H1 (cell line): ENCODE measurements around the gene KBTBD3. TPM values are rescaled to one million over a fixed set of nuclear protein-coding genes. Genes with fewer than 3 reads are reported as not detected.

Experiments used
- CTCF ChIA-PET: fragments of 300-600 bp; sonication (Branson Sonifier 250); formaldehyde crosslinking; loops from one replicate; lab custom pipeline; 2021; ENCODE audit not compliant: partially characterized antibody; lab: Charles Lee
- POLR2A ChIA-PET: fragments of 300-600 bp; sonication (Branson Sonifier 250); formaldehyde crosslinking; loops from one replicate; lab custom pipeline; 2021; ENCODE audit warnings: inconsistent platforms; ENCODE audit not compliant: partially characterized antibody; lab: Charles Lee
- DNase-seq, 2 experiments: peaks; one replicate each; pipeline versions ENCODE4 v3.0.0 to v3.0.0-alpha.2; 2010 to 2022; ENCODE audit warnings: low spot score in 2 of 2, low read depth in 1 of 2, mixed read lengths in 1 of 2
- FAIRE-seq: peaks from 2 replicates; lab custom pipeline; 2011; peaks lifted over from hg19 to GRCh38; lab: Jason Lieb, UNC
- H2AFZ ChIP-seq: 2 replicates; pipeline ENCODE4 v1.8.1; 2012; ENCODE audit warnings: low read length, inconsistent platforms
- H2AK5ac ChIP-seq: 2 replicates; pipeline ENCODE4 v1.6.1; 2013; ENCODE audit warnings: low read depth, low read length
- H2BK120ac ChIP-seq: replicated peaks from 2 replicates; pipeline ENCODE3; 2013; ENCODE audit warnings: low read depth, low read length, inconsistent platforms
- H2BK12ac ChIP-seq: 2 replicates; pipeline ENCODE4 v1.6.1; 2013; ENCODE audit warnings: low read depth, low read length
- H2BK15ac ChIP-seq: 2 replicates; pipeline ENCODE4 v1.6.1; 2013; ENCODE audit warnings: low read length
- H2BK20ac ChIP-seq: 2 replicates; pipeline ENCODE4 v1.6.1; 2013; ENCODE audit warnings: low read length
- H2BK5ac ChIP-seq: 2 replicates; pipeline ENCODE4 v1.6.1; 2013; ENCODE audit warnings: low read depth, low read length
- H3K14ac ChIP-seq: 2 replicates; pipeline ENCODE4 v1.6.1; 2013; ENCODE audit warnings: inconsistent platforms; ENCODE audit not compliant: insufficient read length
- H3K18ac ChIP-seq: 2 replicates; pipeline ENCODE4 v1.6.1; 2013; ENCODE audit warnings: low read length; ENCODE audit errors: extremely low read depth
- H3K23ac ChIP-seq: 2 replicates; pipeline ENCODE4 v1.6.1; 2013; ENCODE audit warnings: inconsistent platforms; ENCODE audit not compliant: insufficient read length
- H3K23me2 ChIP-seq: 2 replicates; pipeline ENCODE4 v1.6.1; 2013; ENCODE audit warnings: low read depth, low read length
- H3K27ac ChIP-seq: 2 replicates; pipeline ENCODE4 v1.6.1; 2011; ENCODE audit warnings: low read depth, low read length, inconsistent platforms
- H3K27me3 ChIP-seq, 4 experiments: replicated peaks in 1 of 4; 1 replicate in 1 of 4; 2 replicates in 3 of 4; pipeline versions ENCODE4 v1.6.1 to v1.8.1; 2011 to 2013; ENCODE audit warnings: low read length in 3 of 4, mild to moderate bottlenecking in 3 of 4, inconsistent platforms in 2 of 4, mixed read lengths in 2 of 4, moderate library complexity in 1 of 4; ENCODE audit not compliant: control insufficient read depth in 3 of 4, insufficient read depth in 3 of 4; ENCODE audit errors: extremely low read depth in 1 of 4
- H3K36me3 ChIP-seq, 4 experiments: 2 replicates each; pipeline versions ENCODE4 v1.6.1 to v1.8.1; 2011 to 2013; ENCODE audit warnings: mild to moderate bottlenecking in 4 of 4, low read length in 3 of 4, moderate library complexity in 2 of 4, control low read depth in 1 of 4, inconsistent platforms in 1 of 4; ENCODE audit not compliant: insufficient read depth in 4 of 4, control insufficient read depth in 2 of 4
- H3K4ac ChIP-seq: replicated peaks from 2 replicates; pipeline ENCODE3; 2013; ENCODE audit warnings: low read length, low read depth, mixed read lengths, inconsistent platforms; ENCODE audit not compliant: insufficient read length
- H3K4me1 ChIP-seq, 4 experiments: replicated peaks in 1 of 4; 1 replicate in 1 of 4; 2 replicates in 3 of 4; pipeline versions ENCODE4 v1.6.1 to v1.8.1; 2011 to 2013; ENCODE audit warnings: low read length in 3 of 4, inconsistent platforms in 2 of 4, mixed read lengths in 1 of 4; ENCODE audit not compliant: insufficient read depth in 4 of 4, control insufficient read depth in 3 of 4
- H3K4me2 ChIP-seq, 2 experiments: 2 replicates each; pipeline versions ENCODE4 v1.6.1 to v1.8.1; 2011 to 2013; ENCODE audit warnings: low read depth in 2 of 2, low read length in 2 of 2, control low read depth in 1 of 2, inconsistent platforms in 1 of 2, mild to moderate bottlenecking in 1 of 2; ENCODE audit not compliant: insufficient read depth in 1 of 2
- H3K4me3 ChIP-seq, 4 experiments: fragments of 200-600, 300-600 bp in 1 of 4; sonication (generic), shearing (Covaris generic), sonication (Bioruptor Twin) in 1 of 4; 2 replicates each; pipeline versions ENCODE4 v1.5.1 to v1.8.1; 2011 to 2016; ENCODE audit warnings: low read length in 4 of 4, low read depth in 3 of 4, control low read depth in 2 of 4, inconsistent platforms in 2 of 4, mild to moderate bottlenecking in 2 of 4, mixed read lengths in 1 of 4, moderate library complexity in 1 of 4; ENCODE audit not compliant: insufficient read depth in 2 of 4; ENCODE audit errors: extremely low read depth in 1 of 4
- H3K56ac ChIP-seq: replicated peaks from 2 replicates; pipeline ENCODE3; 2013; ENCODE audit warnings: low read depth, mild to moderate bottlenecking, mixed read lengths, low read length, inconsistent platforms; ENCODE audit not compliant: insufficient read length
- H3K79me1 ChIP-seq: 2 replicates; pipeline ENCODE4 v1.6.1; 2013; ENCODE audit warnings: low read depth, low read length, control low read depth
- H3K79me2 ChIP-seq, 2 experiments: 2 replicates each; pipeline versions ENCODE4 v1.6.1 to v1.8.1; 2012 to 2013; ENCODE audit warnings: low read length in 2 of 2, mild to moderate bottlenecking in 2 of 2, inconsistent platforms in 1 of 2; ENCODE audit not compliant: insufficient read depth in 2 of 2, control insufficient read depth in 1 of 2
- H3K9ac ChIP-seq, 4 experiments: replicated peaks in 1 of 4; 1 replicate in 1 of 4; 2 replicates in 3 of 4; pipeline versions ENCODE4 v1.6.1 to v1.8.1; 2011 to 2013; ENCODE audit warnings: low read depth in 3 of 4, low read length in 3 of 4, control low read depth in 2 of 4, mild to moderate bottlenecking in 2 of 4, moderate library complexity in 2 of 4, inconsistent platforms in 1 of 4; ENCODE audit errors: extremely low read depth in 1 of 4
- H3K9me3 ChIP-seq, 2 experiments: 2 replicates each; pipeline versions ENCODE4 v1.6.1 to v1.8.1; 2012 to 2013; ENCODE audit warnings: mild to moderate bottlenecking in 2 of 2, moderate library complexity in 2 of 2, control low read depth in 1 of 2, inconsistent platforms in 1 of 2, low read depth in 1 of 2, low read length in 1 of 2, mixed read lengths in 1 of 2; ENCODE audit not compliant: insufficient read depth in 2 of 2
- H4K20me1 ChIP-seq, 2 experiments: replicated peaks in 1 of 2; 2 replicates each; pipeline versions ENCODE3 to v1.8.1; 2011 to 2013; ENCODE audit warnings: inconsistent platforms in 2 of 2, low read length in 2 of 2, mild to moderate bottlenecking in 1 of 2; ENCODE audit not compliant: insufficient read depth in 2 of 2, control insufficient read depth in 1 of 2
- H4K5ac ChIP-seq: 2 replicates; pipeline ENCODE4 v1.6.1; 2013; ENCODE audit warnings: low read length, low read depth, mixed read lengths, inconsistent platforms; ENCODE audit not compliant: insufficient read length
- H4K8ac ChIP-seq: 2 replicates; pipeline ENCODE4 v1.8.0; 2013; ENCODE audit warnings: mild to moderate bottlenecking, moderate library complexity, low read length, inconsistent platforms; ENCODE audit not compliant: insufficient read depth; ENCODE audit errors: extremely low read depth
- H4K91ac ChIP-seq: replicated peaks from 2 replicates; pipeline ENCODE3; 2013; ENCODE audit warnings: low read length, mixed read lengths, inconsistent platforms; ENCODE audit not compliant: insufficient read length
- CBX5 ChIP-seq: fragments of 300-800, 300-1000 bp; sonication (generic); IDR thresholded peaks from 2 replicates; pipeline ENCODE4 v1.7.1; 2016; ENCODE audit warnings: antibody characterized with exemption, low read length, low read depth
- CBX8 ChIP-seq: fragments of 300-800, 300-1000 bp; sonication (generic); IDR thresholded peaks from 2 replicates; pipeline ENCODE4 v1.7.1; 2016; ENCODE audit warnings: low read depth, low read length, borderline replicate concordance
- CHD1 ChIP-seq: IDR thresholded peaks from 2 replicates; pipeline ENCODE4 v1.6.1; 2012; ENCODE audit warnings: low read depth, low read length, improper control_type of control experiment
- CREB1 ChIP-seq: IDR thresholded peaks from 2 replicates; pipeline ENCODE4 v1.6.1; 2012; ENCODE audit warnings: inconsistent platforms
- E2F6 ChIP-seq: IDR thresholded peaks from 2 replicates; pipeline ENCODE4 v1.6.1; 2012; ENCODE audit warnings: inconsistent platforms
- EP300 ChIP-seq, 2 experiments: IDR thresholded peaks; 1 replicate in 1 of 2; 2 replicates in 1 of 2; pipeline ENCODE4 v1.6.1; 2011 to 2012; ENCODE audit warnings: low read depth in 2 of 2, low read length in 2 of 2, mild to moderate bottlenecking in 2 of 2, borderline replicate concordance in 1 of 2, inconsistent platforms in 1 of 2, moderate library complexity in 1 of 2
- GABPA ChIP-seq: IDR thresholded peaks from 2 replicates; pipeline ENCODE4 v1.6.1; 2011; ENCODE audit warnings: mild to moderate bottlenecking, low read length, moderate library complexity, borderline replicate concordance; ENCODE audit not compliant: insufficient read depth
- GTF2F1 ChIP-seq: IDR thresholded peaks from 2 replicates; pipeline ENCODE4 v1.6.1; 2012; ENCODE audit warnings: low read depth, low read length, improper control_type of control experiment, borderline replicate concordance
- MAX ChIP-seq: IDR thresholded peaks from 2 replicates; pipeline ENCODE4 v1.6.1; 2012; ENCODE audit warnings: inconsistent platforms
- RNF2 ChIP-seq: fragments of 200-900, 300-1000 bp; sonication (generic); IDR thresholded peaks from 2 replicates; pipeline ENCODE4 v1.7.1; 2016; ENCODE audit warnings: borderline replicate concordance, low read depth, mild to moderate bottlenecking, antibody characterized with exemption, low read length; ENCODE audit not compliant: poor library complexity, severe bottlenecking; ENCODE audit errors: missing control alignments
- SUZ12 ChIP-seq: fragments of 200-600 bp; sonication (generic); IDR thresholded peaks from 2 replicates; pipeline ENCODE4 v1.6.1; 2012; ENCODE audit warnings: mild to moderate bottlenecking, inconsistent platforms, low read length, moderate library complexity, mixed read lengths
- TAF1 ChIP-seq: IDR thresholded peaks from 2 replicates; pipeline ENCODE4 v1.6.1; 2011; ENCODE audit warnings: mild to moderate bottlenecking, low read depth, low read length
- TCF12 ChIP-seq: IDR thresholded peaks from 2 replicates; pipeline ENCODE4 v1.6.1; 2011; ENCODE audit warnings: low read depth, mild to moderate bottlenecking, low read length
- YY1 ChIP-seq: IDR thresholded peaks from 2 replicates; pipeline ENCODE4 v1.6.1; 2011; ENCODE audit warnings: low read depth, mild to moderate bottlenecking, low read length
- WGBS, 2 experiments: shearing (Covaris generic) in 1 of 2; methylation state at CpG; one replicate each; pipeline versions ENCODE4 v1.1.6 to v1.1.7; 2013 to 2015; ENCODE audit warnings: low lambda C conversion rate in 2 of 2, mixed read lengths in 2 of 2, inconsistent platforms in 1 of 2, low coverage in 1 of 2, missing lambda C conversion rate in 1 of 2; ENCODE audit not compliant: insufficient replicate concordance in 2 of 2, insufficient coverage in 1 of 2, insufficient read length in 1 of 2; ENCODE audit errors: extremely low coverage in 1 of 2, missing lambda C conversion rate in 1 of 2; 5-methylcytosine and 5-hydroxymethylcytosine counted together
- polyA plus RNA-seq, 7 experiments: library from polyadenylated mRNA; depleted of rRNA in 3 of 7; stranded (reverse) in 5 of 7; unstranded in 2 of 7; fragments of >200 nt in 5 of 7; fragments of 200-250 nt in 2 of 7; gene quantifications; 1 replicate in 5 of 7; 2 replicates in 1 of 7; 4 replicates in 1 of 7; pipeline versions ENCODE4 v1.2.1 to v1.2.3, GENCODE V29; 2011 to 2013; ENCODE audit warnings: missing spikeins in 2 of 7, mixed read lengths in 2 of 7
- total RNA-seq: library from RNA; stranded (reverse); fragmentation: NEBNext Ultra II Directional; extraction: Animal tissue kit (Norgen Biotek cat#: 25700); gene quantifications from 2 replicates; pipeline ENCODE4 v1.2.1, GENCODE V29; 2021

The KBTBD3 gene
- total and polyA plus RNA-seq, 2 of the 8 experiments (the other 6 are each of a cell fraction or from before 2014, with no cell fraction given), result 1.2 to 6.1 TPM

GRCh38 chr11:106072804-106073203 lies 4.3 kb downstream of the KBTBD3 start:
- no peak overlapping the region for H4K8ac ChIP-seq
- no peak overlapping the region for H3K4me2 ChIP-seq
- H2BK12ac ChIP-seq, result no peak overlapping the region
- DNase-seq (no peak), FAIRE-seq (no peak)
- no peak overlapping the region for H2AK5ac ChIP-seq
- no peak overlapping the region for H2BK5ac ChIP-seq
- POLR2A ChIA-PET, result no interaction called here
- H2BK120ac ChIP-seq, result no peak overlapping the region
- no peak overlapping the region for H3K18ac ChIP-seq
- CTCF ChIA-PET, result no interaction called here
- no peak overlapping the region for H2BK15ac ChIP-seq
- no peaks in the 10 kb centered on the region for H4K20me1 ChIP-seq
- H3K4me3 ChIP-seq, result no peak overlapping the region
- H2BK20ac ChIP-seq, result no peak overlapping the region
- no peaks in the 10 kb centered on the region for H3K79me1 ChIP-seq
- H3K4me1 ChIP-seq, result peaks cover 0 to 5% (median 0%) of the 10 kb centered on the region in 4 experiments; a peak in 1 of 7 replicates
- 91% methylated on average over 1 of the region's 1 CpG; no CpG with 5 or more reads in 1 of the 2 experiments for WGBS, 2 experiments
- no peak overlapping the region for H2AFZ ChIP-seq
- H3K23ac ChIP-seq, result no peak overlapping the region
- no peaks in the 10 kb centered on the region for H3K36me3 ChIP-seq
- H3K27ac ChIP-seq, result no peak overlapping the region
- H3K14ac ChIP-seq, result no peak overlapping the region
- no peak overlapping the region for H4K5ac ChIP-seq
- no peak overlapping the region for H3K56ac ChIP-seq
- peaks cover 2% of the 10 kb centered on the region; the same call in 1 of the 2 replicates for H3K23me2 ChIP-seq
- no peaks in the 10 kb centered on the region for H3K27me3 ChIP-seq
- no peaks in the 10 kb centered on the region for H3K9me3 ChIP-seq
- no peak overlapping the region for H3K9ac ChIP-seq
- H3K4ac ChIP-seq, result no peak overlapping the region
- peaks cover 0 to 2% of the 10 kb centered on the region in 2 experiments; a peak in 2 of 4 replicates for H3K79me2 ChIP-seq
- H4K91ac ChIP-seq, result no peak overlapping the region
- TF ChIP-seq MAX (no peak), SUZ12 (no peak), GTF2F1 (no peak), YY1 (no peak), CREB1 (no peak), TCF12 (no peak), E2F6 (no peak), RNF2 (no peak), TAF1 (no peak), EP300 (IDR thresholded peaks at IDR 0.05; ENCODE audit: borderline replicate concordance in 1 of 2, low read depth in 2 of 2, low read length in 2 of 2) (no peak), GABPA (no peak), CBX5 (no peak), CHD1 (no peak), CBX8 (no peak)
